Measurements from ENCODE around the gene CAV1.

CAV1 gene

DNA sequence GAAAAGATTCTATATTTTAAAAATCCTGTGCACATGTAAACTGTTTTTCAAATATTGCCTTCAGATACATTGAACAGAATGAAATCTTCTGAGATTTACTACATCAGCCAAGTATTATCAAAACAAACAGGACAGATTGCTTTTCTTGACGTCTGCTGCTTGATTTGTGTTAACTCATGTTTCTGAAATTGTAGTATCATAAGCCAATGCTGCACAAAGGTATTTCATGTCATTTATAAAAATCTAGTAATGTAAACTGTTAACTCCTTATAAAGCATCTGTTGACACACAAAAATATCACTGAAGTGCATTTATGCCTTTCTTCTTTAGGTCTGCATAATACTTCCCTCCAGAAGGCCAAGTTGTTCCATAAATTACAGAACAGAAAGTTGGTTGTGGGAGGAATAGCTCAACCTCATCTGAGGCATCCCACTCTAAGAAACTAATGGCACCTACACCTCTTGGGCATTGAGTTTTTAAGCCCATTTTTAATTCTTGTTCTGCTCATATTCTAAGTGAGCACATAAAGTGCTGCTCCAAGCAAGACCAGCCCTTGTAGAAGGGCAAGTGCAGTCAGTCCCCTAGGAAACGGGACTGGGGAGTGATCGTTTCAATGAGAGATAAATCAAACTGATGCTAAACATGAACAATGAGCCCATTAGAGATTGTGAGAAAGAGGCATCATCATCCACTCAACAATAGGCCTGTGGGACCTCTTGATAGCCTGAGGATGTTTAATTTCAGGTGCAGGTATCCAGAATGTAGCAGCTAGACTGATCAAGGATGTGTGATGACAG, 28.5 kb downstream of the CAV1 start:
- DNase-seq (ENCODE audit: extremely low spot score) = no peak
- ChIA-PET POLR2A (no interaction called here), CTCF (no interaction called here)
- no peak for TF ChIP-seq ARNT (IDR thresholded peaks at IDR 0.05)

DNA sequence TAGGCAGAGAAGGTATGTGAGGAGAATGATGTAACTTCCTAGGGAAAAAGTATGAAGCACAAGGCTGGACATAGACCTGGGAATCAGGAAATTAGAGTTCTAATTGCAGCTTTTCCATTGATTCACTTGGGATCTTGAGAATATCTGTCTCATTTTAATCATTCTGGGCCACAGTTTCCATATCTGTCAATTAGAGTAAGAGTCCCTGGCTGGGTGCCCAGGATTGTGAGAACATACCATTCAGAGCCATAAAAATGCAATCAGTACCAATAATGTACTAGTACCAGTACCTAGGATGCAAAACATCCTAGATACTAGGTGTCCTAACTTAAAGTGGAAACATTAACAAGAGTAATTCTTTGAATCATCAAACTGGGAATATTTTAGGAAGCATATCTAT, 29.6 kb downstream of the CAV1 start:
- ChIA-PET POLR2A (no interaction called here), CTCF (no interaction called here)
- TF ChIP-seq L3MBTL2 (conservative IDR thresholded peaks at IDR 0.05) (no peak), FOXA1 (IDR thresholded peaks at IDR 0.05) (no peak), ELF4 (IDR thresholded peaks at IDR 0.05) (no peak), ZNF384 (IDR thresholded peaks at IDR 0.05) (no peak), ARNT (IDR thresholded peaks at IDR 0.05) (no peak), FOXM1 (IDR thresholded peaks at IDR 0.05; ENCODE audit: borderline replicate concordance) (no peak), FOXK2 (IDR thresholded peaks at IDR 0.05) (no peak)
- DNase-seq (ENCODE audit: extremely low spot score) = no peak

DNA sequence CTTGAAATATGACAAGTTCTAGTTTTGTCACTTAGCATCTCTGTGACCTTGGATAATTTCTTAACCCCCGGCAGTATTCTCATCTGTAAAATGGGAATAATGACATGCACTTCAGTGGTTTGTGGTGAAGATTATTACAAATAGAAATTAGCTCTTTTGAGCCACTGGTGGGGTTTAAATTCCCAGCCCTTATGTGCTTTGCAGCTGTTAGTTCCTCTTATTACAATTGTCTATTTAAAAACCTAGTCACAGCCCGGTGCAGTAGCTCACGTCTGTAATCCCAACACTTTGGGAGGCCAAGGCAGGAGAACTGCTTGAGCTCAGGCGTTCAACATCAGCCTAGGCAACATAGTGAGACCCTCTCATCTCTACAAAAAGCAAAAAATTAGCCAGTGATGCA, 30.1 kb downstream of the CAV1 start:
- CTCF ChIA-PET = no interaction called here
- POLR2A ChIA-PET = no interaction called here
- TF ChIP-seq FOXK2 (IDR thresholded peaks at IDR 0.05) (no peak), ARNT (IDR thresholded peaks at IDR 0.05) (no peak)
- DNase-seq (ENCODE audit: extremely low spot score) = no peak

DNA sequence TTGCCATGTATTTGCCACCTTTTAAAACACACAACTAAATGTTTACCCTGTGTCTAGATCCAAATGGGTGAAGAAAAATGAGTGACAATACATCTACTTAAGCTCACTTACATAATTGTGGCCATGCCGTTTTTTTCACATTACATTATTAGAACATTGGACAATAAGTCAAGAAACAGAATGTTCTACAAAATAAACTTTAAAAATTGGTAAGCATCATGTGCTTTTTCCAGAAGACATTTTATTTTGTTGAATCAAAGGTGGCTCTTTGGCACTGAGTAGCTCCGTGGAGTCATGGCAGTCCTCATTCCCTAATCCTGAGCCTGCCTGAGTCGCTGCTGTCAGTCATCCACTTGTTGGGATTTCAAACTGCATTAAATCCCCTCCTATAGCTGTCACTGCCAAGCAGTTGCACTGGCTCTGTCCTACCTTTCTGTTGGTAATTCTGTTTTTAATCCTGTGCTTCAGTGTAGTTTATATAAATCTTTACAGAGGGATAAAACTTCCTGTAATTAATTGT, 32.3 kb downstream of the CAV1 start:
- CTCF ChIA-PET = interaction anchor here (0.8 kb wide), 1 partner anchor 31 kb away, joined by 3 read pairs; no protein-coding TSS in a partner anchor
- no peak for DNase-seq (ENCODE audit: extremely low spot score)
- TF ChIP-seq TARDBP (IDR thresholded peaks at IDR 0.05) = no peak
- TF ChIP-seq FOXK2 (IDR thresholded peaks at IDR 0.05) = no peak
- TF ChIP-seq ARNT (IDR thresholded peaks at IDR 0.05) = no peak
- no peak for TF ChIP-seq FOXM1 (IDR thresholded peaks at IDR 0.05; ENCODE audit: borderline replicate concordance)
- no peak for TF ChIP-seq BHLHE40 (IDR thresholded peaks at IDR 0.05; ENCODE audit: borderline replicate concordance)
- no peak for TF ChIP-seq SUZ12 (IDR thresholded peaks at IDR 0.05)
- TF ChIP-seq, protein P1, sequence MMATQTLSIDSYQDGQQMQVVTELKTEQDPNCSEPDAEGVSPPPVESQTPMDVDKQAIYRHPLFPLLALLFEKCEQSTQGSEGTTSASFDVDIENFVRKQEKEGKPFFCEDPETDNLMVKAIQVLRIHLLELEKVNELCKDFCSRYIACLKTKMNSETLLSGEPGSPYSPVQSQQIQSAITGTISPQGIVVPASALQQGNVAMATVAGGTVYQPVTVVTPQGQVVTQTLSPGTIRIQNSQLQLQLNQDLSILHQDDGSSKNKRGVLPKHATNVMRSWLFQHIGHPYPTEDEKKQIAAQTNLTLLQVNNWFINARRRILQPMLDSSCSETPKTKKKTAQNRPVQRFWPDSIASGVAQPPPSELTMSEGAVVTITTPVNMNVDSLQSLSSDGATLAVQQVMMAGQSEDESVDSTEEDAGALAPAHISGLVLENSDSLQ (IDR thresholded peaks at IDR 0.05) = 0 out of 2 replicates have a peak, but pooled peaks have one; percentile 3
- TF ChIP-seq ELF4 (IDR thresholded peaks at IDR 0.05) = no peak
- POLR2A ChIA-PET = no interaction called here

DNA sequence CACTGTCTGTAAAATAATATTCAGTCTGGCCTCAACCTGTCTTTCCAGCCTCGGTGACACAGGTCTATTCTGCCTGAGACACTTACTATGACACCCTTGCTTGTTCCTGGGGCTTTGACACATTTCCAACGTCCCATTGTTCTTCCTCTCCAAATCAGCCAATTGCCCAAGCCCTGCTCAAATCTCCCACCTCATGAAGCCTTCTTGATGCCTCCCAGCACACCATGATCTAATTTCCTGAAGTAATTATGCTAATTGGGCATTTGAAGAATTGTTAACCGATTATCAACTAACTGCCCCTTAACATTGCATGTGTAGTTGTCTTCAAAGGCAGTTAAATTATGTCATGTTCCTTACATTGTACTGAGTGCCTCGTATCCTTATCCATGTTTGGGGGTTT, 33.1 kb downstream of the CAV1 start:
- ChIA-PET CTCF (interaction anchor here (0.8 kb wide), 1 partner anchor 31 kb away, joined by 3 read pairs; no protein-coding TSS in a partner anchor), POLR2A (no interaction called here)
- no peak for TF ChIP-seq ZNF384 (IDR thresholded peaks at IDR 0.05)
- TF ChIP-seq ARNT (IDR thresholded peaks at IDR 0.05) = no peak
- no peak for TF ChIP-seq LEF1 (IDR thresholded peaks at IDR 0.05; ENCODE audit: borderline replicate concordance)
- no peak for TF ChIP-seq TARDBP (IDR thresholded peaks at IDR 0.05)
- no peak for TF ChIP-seq CTBP1 (IDR thresholded peaks at IDR 0.05; ENCODE audit: borderline replicate concordance)
- no peak for TF ChIP-seq FOXA1 (IDR thresholded peaks at IDR 0.05)
- DNase-seq (ENCODE audit: extremely low spot score) = no peak

DNA sequence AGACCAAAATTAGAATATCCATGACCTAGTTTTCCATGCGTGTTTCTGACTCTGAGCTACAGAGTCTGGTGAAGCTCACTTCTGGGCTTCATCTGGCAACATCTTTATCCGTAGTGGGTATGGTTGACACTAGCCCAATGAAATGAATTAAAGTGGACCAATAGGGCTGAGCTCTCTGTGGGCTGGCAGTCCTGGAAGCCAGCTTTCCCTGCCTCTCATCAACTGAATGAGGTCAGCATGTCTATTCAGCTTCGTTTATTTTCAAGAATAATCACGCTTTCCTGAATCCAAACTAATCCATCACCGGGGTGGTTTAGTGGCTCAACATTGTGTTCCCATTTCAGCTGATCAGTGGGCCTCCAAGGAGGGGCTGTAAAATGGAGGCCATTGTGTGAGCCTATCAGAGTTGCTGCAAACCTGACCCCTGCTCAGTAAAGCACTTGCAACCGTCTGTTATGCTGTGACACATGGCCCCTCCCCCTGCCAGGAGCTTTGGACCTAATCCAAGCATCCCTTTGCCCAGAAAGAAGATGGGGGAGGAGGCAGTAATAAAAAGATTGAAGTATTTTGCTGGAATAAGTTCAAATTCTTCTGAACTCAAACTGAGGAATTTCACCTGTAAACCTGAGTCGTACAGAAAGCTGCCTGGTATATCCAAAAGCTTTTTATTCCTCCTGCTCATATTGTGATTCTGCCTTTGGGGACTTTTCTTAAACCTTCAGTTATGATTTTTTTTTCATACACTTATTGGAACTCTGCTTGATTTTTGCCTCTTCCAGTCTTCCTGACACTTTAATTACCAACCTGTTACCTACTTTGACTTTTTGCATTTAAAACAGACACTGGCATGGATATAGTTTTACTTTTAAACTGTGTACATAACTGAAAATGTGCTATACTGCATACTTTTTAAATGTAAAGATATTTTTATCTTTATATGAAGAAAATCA, 35.5 kb downstream of the CAV1 start:
- TF ChIP-seq TARDBP (IDR thresholded peaks at IDR 0.05) = no peak
- TF ChIP-seq, protein P1 (IDR thresholded peaks at IDR 0.05) = peak; percentile 60
- CTCF ChIA-PET = interaction anchor here (1.1 to 1.6 kb wide), 2 partner anchors 9 to 34 kb away, joined by 4 read pairs; no protein-coding TSS in a partner anchor
- POLR2A ChIA-PET = no interaction called here
- DNase-seq (ENCODE audit: extremely low spot score) = peak; percentile 45

DNA sequence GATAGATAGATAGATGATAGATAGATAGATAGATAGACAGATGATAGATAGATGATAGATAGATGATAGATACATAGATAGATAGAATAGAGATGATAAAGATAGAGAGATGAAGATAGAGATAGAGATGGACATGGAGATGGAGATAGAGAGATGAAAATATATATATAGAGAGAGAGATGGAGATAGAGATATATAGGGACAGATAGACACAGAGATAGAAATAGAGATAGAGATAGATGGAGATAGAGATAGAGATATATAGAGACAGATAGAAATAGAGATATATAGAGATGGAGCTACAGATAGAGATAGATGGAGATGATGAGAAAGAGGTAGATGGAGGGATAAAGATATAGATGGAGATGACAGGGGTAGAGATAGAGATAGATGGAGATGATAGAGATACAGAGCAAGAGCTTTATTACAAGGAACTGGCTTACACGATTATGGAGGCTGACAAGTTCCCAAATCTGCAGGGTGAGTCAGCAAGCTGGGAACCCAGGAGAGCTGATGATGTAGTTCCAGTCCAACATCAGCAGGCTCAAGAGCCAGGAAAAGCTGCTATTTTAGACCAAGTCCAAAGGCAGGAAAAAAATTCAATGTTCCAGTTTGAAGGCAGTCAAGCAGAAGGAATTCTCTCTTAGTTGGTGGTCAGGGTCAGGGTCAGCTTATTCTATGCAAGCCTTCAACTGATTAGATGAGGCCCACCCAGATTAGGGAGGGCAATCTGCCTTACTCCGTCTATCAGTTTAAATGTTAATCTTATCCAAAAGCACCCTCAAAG, 37.1 kb downstream of the CAV1 start:
- TF ChIP-seq SP1 (IDR thresholded peaks at IDR 0.05) (no peak), FOXM1 (IDR thresholded peaks at IDR 0.05; ENCODE audit: borderline replicate concordance) (0 out of 2 replicates have a peak, but pooled peaks have one; percentile 32), NFRKB (IDR thresholded peaks at IDR 0.05) (no peak)
- CTCF ChIA-PET = no interaction called here
- no peak for DNase-seq (ENCODE audit: extremely low spot score)
- POLR2A ChIA-PET = no interaction called here

Measured in HEK293T (cell line).